GM12891 (cell line): ENCODE data around the gene KRT4.

Experiments
- PAX5 ChIP-seq: IDR thresholded peaks from 2 replicates; pipeline ENCODE4 v1.6.1; 2011; ENCODE audit warnings: low read length, moderate library complexity, mild to moderate bottlenecking; ENCODE audit not compliant: insufficient read depth, severe bottlenecking
- POLR2A ChIP-seq: IDR thresholded peaks from 2 replicates; pipeline ENCODE4 v1.6.1; 2011; ENCODE audit warnings: low read depth, low read length, control low read depth
- POLR2AphosphoS5 ChIP-seq: IDR thresholded peaks from 2 replicates; pipeline ENCODE4 v1.6.1; 2011; ENCODE audit warnings: low read depth, low read length, control low read depth
- POU2F2 ChIP-seq: IDR thresholded peaks from 2 replicates; pipeline ENCODE4 v1.6.1; 2011; ENCODE audit warnings: low read depth, mild to moderate bottlenecking, control low read depth, low read length, moderate library complexity
- SPI1 ChIP-seq: IDR thresholded peaks from 2 replicates; pipeline ENCODE4 v1.6.1; 2011; ENCODE audit warnings: low read depth, low read length, control low read depth
- TAF1 ChIP-seq: IDR thresholded peaks from 2 replicates; pipeline ENCODE4 v1.6.1; 2011; ENCODE audit warnings: low read depth, low read length, control low read depth

DNA sequence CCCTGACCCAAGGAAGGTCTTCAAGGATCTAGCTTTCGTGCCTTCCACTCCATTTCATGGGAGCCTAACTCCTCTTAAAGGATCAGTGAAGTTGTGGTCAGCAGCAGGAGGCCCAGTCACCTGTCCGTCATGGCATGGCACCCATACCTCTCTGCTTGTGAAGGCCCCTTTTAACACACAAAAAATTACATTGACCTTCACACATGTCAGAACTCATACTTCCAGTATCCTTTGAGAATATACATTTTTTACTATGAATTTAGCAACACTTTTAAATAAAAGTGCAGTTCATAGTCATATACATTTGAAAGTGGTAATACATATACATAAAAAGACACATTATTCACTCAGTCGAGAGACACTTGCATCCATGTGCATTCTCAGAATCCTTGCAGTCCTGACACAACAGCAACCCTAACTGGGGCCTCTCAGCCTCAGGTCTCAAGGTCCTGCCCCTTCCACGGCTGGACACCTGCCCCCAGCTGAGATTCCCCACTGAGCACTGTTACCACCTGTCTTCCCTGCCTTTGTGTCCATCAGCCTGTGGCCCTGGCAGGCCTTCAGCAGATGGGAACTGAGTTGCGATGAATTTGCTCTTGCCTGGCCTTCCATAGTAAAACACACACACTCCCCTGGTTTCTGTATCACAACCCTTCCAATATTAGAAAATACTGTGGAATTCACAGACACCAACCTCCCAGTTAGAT is 14.3 kb downstream of the KRT4 start:
- no peak for TF ChIP-seq TAF1
- TF ChIP-seq POLR2AphosphoS5 = no peak
- TF ChIP-seq POLR2A = no peak
- TF ChIP-seq PAX5 = no peak
- no peak for TF ChIP-seq POU2F2
- no peak for TF ChIP-seq SPI1
